Neural crest cell (in vitro differentiated cells): ENCODE results near the gene ABI1. TPM values are rescaled to one million over a fixed set of nuclear protein-coding genes. Genes with fewer than 3 reads are reported as not detected.

Experiments used
- DNase-seq: peaks from one replicate; pipeline ENCODE4 v3.0.0; 2021; ENCODE audit warnings: low read depth, mixed read lengths, low spot score
- H3K27ac Mint-ChIP-seq: one replicate; pipeline ENCODE4 v1.8.0; 2021; ENCODE audit warnings: mild to moderate bottlenecking, mixed read lengths; ENCODE audit not compliant: unreplicated experiment
- H3K27me3 Mint-ChIP-seq: 2 replicates; pipeline ENCODE4 v1.8.0; 2021; ENCODE audit warnings: low read depth, mild to moderate bottlenecking, mixed read lengths
- H3K36me3 Mint-ChIP-seq: 2 replicates; pipeline ENCODE4 v1.8.0; 2021; ENCODE audit warnings: low read depth, mild to moderate bottlenecking, mixed read lengths
- H3K4me1 Mint-ChIP-seq: 2 replicates; pipeline ENCODE4 v1.8.0; 2021; ENCODE audit warnings: mixed read lengths
- H3K4me3 Mint-ChIP-seq: one replicate; pipeline ENCODE4 v1.8.0; 2021; ENCODE audit warnings: mild to moderate bottlenecking, mixed read lengths
- H3K9me3 Mint-ChIP-seq: 2 replicates; pipeline ENCODE4 v1.8.0; 2021; ENCODE audit warnings: mixed read lengths
- CTCF ChIP-seq: fragments of 200-600 bp; sonication (generic); conservative IDR thresholded peaks from 2 replicates; pipeline ENCODE4 v1.5.0; 2021; ENCODE audit warnings: antibody characterized with exemption, mild to moderate bottlenecking
- total RNA-seq: library from RNA; stranded (reverse); gene quantifications from 2 replicates; pipeline ENCODE4 v1.2.1, GENCODE V29; 2021

Gene ABI1
- total RNA-seq, 1 donor from 2014 or later, result 27.6 TPM

- Mint-ChIP-seq H3K36me3 (peaks cover 4% of the 10 kb centered on the region), H3K4me3 (no peak overlapping the region), H3K9me3 (no peaks in the 10 kb centered on the region), H3K27me3 (no peaks in the 10 kb centered on the region), H3K27ac (no peak overlapping the region), H3K4me1 (peaks cover 8% of the 10 kb centered on the region)
- DNase-seq, result no peak
- TF ChIP-seq CTCF, result no peak
Observed at GRCh38 chr10:26728957-26729356, 131.8 kb downstream of the ABI1 start.

GRCh38 chr10:26727005-26727404 is 133.8 kb downstream of the ABI1 start:
- H3K27me3 Mint-ChIP-seq, result no peaks in the 10 kb centered on the region
- no peak overlapping the region for H3K27ac Mint-ChIP-seq
- no peak for DNase-seq
- H3K36me3 Mint-ChIP-seq, result peaks cover 4% of the 10 kb centered on the region
- H3K4me1 Mint-ChIP-seq, result no peaks in the 10 kb centered on the region
- H3K4me3 Mint-ChIP-seq, result no peak overlapping the region
- no peak for TF ChIP-seq CTCF
- H3K9me3 Mint-ChIP-seq, result no peaks in the 10 kb centered on the region

GRCh38 chr10:26725837-26726727 is 134.7 kb downstream of the ABI1 start:
- Mint-ChIP-seq H3K4me3 (no peak overlapping the region), H3K9me3 (no peaks in the 10 kb centered on the region), H3K27me3 (no peaks in the 10 kb centered on the region), H3K27ac (no peak overlapping the region), H3K36me3 (peaks cover 4% of the 10 kb centered on the region), H3K4me1 (no peaks in the 10 kb centered on the region)
- DNase-seq, result peak; percentile 21
- TF ChIP-seq CTCF, result peak; percentile 93

GRCh38 chr10:26723016-26723415 is 137.7 kb downstream of the ABI1 start:
- H3K4me3 Mint-ChIP-seq, result no peak overlapping the region

GRCh38 chr10:26721561-26721960 is 139.2 kb downstream of the ABI1 start:
- no peak for TF ChIP-seq CTCF
- no peak overlapping the region for H3K27ac Mint-ChIP-seq
- H3K9me3 Mint-ChIP-seq, result no peaks in the 10 kb centered on the region
- no peaks in the 10 kb centered on the region for H3K27me3 Mint-ChIP-seq
- H3K4me3 Mint-ChIP-seq, result no peak overlapping the region
- DNase-seq, result no peak
- no peaks in the 10 kb centered on the region for H3K4me1 Mint-ChIP-seq
- peaks cover 5% of the 10 kb centered on the region for H3K36me3 Mint-ChIP-seq

More at GRCh38 chr10:26723016-26723415, 137.7 kb downstream of the ABI1 start:
- no peak for DNase-seq
- no peaks in the 10 kb centered on the region for H3K9me3 Mint-ChIP-seq
- H3K4me1 Mint-ChIP-seq, result no peaks in the 10 kb centered on the region
- no peak overlapping the region for H3K27ac Mint-ChIP-seq
- H3K27me3 Mint-ChIP-seq, result no peaks in the 10 kb centered on the region
- no peak for TF ChIP-seq CTCF
- peaks cover 5% of the 10 kb centered on the region for H3K36me3 Mint-ChIP-seq
